ENCODE data around the gene TELO2.

GRCh38 chr16:1559446-1559975, 66.4 kb downstream of the TELO2 start:
- no peak for TF ChIP-seq REST (IDR thresholded peaks at IDR 0.05)
- no peak for TF ChIP-seq POLR2AphosphoS2 (conservative IDR thresholded peaks at IDR 0.05; ENCODE audit: low read length)
- TF ChIP-seq CTCF (IDR thresholded peaks at IDR 0.05), result no peak
- TF ChIP-seq POLR2A (IDR thresholded peaks at IDR 0.05; ENCODE audit: low read length), result no peak
- TF ChIP-seq MYC (IDR thresholded peaks at IDR 0.05; ENCODE audit: borderline replicate concordance, low read length), result no peak
- no peak for TF ChIP-seq FOSL2 (IDR thresholded peaks at IDR 0.05)
- no peak for TF ChIP-seq FOSL2 (CRISPR knock-in tag; IDR thresholded peaks at IDR 0.05)

Data from A549 (cell line).